ENCODE measurements around the gene RAB8B.
"Not testable (repeated sequence)": the region's sequence is repeated elsewhere in the genome, so short reads cannot be mapped to it uniquely, and the experiment has no call there.

RAB8B gene

DNA sequence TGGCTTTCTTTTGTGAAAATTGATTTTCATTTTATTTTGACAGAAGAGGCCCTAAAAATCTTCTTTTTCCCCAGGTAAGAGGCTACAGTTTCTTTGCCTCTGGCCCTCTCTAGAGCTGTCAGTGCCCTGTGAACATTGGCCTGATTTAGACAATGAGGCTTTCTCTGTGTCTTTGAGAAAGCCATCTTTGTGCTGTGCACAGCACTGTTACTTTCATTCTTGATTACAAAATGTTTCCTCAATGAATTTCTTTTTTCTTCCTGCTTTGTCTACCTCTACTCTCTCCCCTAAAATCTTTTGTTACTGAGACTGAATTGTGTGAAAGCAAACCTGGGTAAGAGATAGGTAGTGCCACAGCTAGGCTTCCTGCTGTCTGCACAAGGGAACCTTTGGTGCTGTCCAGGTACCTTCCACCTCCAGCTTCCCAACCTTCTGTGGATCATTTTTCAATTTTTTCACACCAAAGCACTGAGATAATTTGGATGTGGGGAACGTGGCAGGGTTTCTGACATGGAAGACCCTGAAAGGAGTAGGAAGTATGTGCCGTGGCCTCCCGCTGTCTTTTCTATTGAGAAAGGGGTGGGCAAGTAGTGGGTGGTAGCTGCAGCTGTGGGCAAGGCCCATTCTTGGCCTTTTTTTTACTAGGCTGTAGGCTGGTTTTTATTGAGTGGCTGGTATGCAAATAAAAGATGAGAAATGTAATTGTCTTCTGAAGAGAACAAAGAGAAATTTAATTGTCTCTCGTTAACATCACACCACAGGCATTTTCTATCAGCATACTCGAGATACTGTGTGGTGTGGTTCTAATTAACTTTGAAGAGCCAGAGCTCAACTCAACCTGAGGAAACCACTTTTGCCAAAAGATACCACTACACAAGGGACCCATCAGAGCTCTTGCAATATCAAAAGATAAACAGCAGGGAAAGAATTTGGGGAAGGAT, 21.0 kb downstream of the RAB8B start:
- no peak for DNase-seq

DNA sequence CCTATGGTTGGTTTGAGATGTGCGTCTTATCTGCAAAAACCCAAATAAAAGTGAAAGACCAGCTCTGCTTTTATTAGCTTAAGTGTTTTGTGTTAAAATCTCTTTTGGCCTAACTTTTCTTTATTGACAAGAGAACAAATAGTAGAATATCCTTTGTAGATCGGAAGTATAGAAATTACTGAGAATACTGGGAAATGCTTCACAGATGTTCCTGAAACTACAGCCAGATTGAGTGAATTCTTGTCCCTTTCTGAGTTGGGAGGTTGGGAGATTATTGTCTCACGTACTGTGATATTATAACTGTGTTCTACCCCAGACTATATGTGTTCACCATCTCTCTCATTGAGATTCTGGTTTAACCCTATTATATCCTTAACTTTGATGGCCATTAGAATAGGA, 21.7 kb downstream of the RAB8B start:
- no peak for DNase-seq

DNA sequence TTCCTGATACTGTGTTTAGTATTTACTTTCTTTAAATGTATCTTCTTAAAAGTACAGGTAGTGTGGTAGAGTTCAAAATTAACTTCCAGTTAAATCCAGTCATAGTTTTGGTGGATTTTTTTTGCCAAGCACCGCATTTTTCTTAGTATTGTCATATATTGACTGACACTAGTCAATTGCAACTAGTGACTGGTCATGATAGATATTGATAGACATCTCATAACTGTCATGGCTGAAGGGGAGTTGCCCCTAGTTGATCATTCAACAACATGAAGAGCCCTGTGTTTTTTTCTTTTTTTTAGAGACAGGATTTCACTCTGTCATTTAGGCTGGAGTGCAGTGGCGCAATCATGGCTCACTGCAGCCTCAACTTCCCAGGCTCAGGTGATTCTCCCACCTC, 22.1 kb downstream of the RAB8B start:
- DNase-seq = no peak

- DNase-seq = no peak
Observed at GRCh38 chr15:63212050-63213004, 22.9 kb downstream of the RAB8B start.

DNA sequence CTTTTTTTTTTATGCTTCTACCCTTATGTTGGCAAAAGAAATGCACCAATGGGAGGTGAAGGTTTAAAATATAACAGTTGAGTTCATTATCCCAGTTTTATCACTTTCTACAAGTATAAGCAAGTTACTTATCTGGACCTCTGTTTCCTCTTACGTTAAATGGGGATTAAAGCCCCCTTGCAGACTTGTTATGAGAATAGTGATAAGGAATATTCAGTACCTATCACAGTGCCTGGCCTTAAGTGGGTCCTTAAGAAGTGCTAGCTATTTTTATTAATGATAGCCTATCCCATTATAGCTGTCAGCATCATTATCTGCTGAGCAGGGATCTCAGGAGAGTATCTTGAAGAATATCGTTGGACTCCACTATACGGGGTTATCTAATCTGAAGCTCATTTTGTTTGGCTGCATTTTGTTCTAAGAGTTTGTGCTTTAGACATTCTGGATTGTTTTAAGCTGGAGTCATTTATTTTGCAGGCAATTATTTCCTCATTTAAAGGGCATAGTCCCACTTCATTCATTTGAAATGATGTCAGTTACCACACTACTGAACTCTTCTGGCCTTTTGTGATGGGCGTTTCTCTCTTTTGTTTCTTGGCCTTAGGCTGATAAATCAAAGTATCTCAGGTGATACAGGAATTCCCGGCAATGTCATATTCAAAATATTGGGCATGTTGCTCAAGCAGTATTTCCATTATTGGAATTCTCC, 28.8 kb downstream of the RAB8B start:
- DNase-seq = no peak

DNA sequence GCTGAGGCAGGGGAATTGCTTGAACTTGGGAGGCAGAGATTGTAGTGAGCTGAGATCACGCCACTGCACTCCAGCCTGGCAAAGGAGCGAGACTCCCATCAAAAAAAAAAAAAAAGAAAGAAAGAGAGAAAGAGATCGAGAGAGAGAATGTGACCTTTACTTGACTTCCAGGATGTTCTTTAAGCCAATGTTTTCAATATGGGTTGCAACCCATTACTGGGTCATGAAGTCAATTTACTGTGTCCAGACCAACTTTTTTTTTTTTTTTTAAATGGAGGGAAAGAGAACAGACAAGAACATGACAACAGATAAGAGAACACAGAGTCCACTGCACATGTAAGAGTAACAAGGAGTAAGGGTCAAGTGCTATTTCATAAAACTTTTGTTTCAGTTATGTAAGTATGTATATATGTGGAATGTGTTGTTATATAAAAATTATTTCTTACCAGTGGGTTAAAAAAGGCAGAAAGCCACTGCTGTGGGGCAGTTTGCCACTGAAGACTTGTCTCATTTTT, 29.8 kb downstream of the RAB8B start:
- DNase-seq = no peak

GRCh38 chr15:63221346-63221745, 31.9 kb downstream of the RAB8B start:
- DNase-seq = no peak

GRCh38 chr15:63223463-63223862, 34.1 kb downstream of the RAB8B start:
- no peak for DNase-seq

- no peak for DNase-seq
Observed at GRCh38 chr15:63225381-63225780, 36.0 kb downstream of the RAB8B start.

- DNase-seq = no peak
Observed at GRCh38 chr15:63226155-63226883, 36.9 kb downstream of the RAB8B start.

GRCh38 chr15:63226966-63227401, 37.6 kb downstream of the RAB8B start:
- no peak for DNase-seq

GRCh38 chr15:63227689-63228088, 38.3 kb downstream of the RAB8B start:
- DNase-seq = no peak

DNA sequence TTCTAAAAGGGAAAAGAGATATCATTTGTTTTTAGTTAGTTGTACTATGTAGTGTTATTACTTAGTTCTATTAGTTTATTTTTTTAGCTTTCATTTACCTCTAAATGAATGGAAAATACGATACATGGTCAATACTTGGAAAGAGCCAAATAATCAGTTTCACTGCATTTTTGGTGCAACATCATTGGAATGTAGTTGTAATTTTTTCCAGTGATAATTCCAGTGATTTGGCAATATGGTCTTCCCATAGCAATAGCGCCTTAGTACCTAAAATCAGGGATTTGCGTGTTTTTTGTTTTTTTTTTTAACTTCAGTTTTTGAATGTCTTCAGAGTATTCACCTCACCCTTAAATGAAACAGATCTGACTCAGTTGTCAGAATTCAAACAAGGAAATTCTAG, 41.8 kb downstream of the RAB8B start:
- no peak for DNase-seq

GRCh38 chr15:63231706-63232105, 42.3 kb downstream of the RAB8B start:
- no peak for DNase-seq

- DNase-seq = no peak
Observed at GRCh38 chr15:63232405-63232804, 43.0 kb downstream of the RAB8B start.

DNA sequence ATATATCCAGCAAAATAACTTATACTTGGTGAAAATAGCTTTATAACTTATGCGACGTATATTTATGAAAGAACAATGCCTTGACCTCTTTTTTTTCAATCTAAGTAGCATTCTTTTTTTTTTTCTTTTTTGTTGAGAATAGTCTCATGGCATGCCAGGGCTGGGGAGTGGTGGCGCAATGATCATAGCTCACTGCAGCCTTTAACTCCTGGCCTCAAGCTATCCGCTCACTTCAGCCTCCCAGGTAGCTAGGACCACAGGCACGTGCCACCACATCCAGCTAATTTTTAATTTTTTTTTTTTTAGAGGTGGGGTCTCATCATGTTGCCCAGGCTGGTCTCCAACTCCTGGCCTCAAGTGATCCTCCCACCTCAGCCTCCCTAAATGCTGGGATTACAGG, 43.5 kb downstream of the RAB8B start:
- DNase-seq = no peak

GRCh38 chr15:63233667-63234423, 44.4 kb downstream of the RAB8B start:
- DNase-seq = no peak

DNA sequence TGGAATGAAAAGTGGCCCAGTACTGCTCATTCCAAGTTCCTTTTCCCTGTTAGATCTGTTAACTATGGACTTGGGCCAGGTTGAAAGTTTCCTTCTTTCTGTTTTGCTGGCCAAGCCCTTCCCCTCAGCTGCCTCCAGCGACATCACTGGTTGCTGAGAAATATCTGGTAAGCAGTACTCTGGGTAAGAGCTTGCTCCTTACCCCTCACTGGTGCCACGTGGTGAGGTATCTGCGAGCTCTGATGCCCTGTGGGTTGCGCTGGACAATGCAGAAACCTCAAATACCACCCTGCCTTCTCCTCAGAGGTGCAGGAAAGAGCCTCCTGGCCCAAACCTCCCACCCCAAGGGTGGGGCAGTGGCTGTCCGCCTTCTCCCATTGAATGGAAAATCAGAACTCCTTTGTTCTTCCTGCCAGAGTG, 45.1 kb downstream of the RAB8B start:
- no peak for DNase-seq

DNA sequence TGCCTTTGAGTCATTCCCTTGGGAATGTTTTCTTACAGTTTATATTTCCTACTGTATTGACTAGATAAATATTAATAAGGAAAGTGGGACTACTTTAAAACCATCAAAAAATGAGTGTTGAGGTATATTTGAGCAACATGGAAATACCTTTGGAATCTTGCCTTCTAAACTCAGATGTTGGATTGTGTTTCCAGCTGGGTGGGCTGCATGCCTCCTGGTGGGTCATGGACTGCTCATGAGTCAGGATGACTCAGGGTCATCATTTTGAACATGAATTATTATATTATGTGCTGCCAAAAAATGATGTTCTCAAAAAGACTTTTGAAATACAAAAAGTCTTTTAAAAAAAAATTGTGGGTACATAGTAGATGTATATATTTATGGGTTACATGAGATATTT, 46.9 kb downstream of the RAB8B start:
- DNase-seq = no peak

GRCh38 chr15:63237086-63237485, 47.7 kb downstream of the RAB8B start:
- not testable (repeated sequence) for DNase-seq

DNA sequence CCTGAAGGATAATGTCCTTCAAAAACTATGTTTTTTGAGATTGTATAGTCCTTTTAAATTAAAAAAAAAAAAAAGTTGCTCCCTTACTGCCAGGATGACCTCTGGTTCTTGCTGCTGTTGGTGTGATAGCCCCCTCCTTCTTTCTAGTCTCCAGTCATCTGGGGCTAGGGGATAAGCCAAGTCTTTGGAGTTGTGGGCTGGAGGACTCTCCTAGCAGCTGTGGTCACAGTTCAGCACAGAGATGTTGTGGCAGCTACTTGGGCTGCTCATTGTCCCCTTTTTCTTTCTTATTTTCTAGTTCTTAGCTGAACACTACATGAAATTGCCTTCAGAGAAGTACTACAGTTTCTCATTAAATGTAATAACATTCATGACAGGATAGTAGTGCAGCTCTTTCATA, 48.8 kb downstream of the RAB8B start:
- no peak for DNase-seq

Measured in SIG-M5 (cell line).